Astrocyte of the cerebellum (primary cell): ENCODE data around the gene CXCL5.
"Not testable (repeated sequence)": the region's sequence is repeated elsewhere in the genome, so short reads cannot be mapped to it uniquely, and the experiment has no call there.

Experiments
- DNase-seq: peaks from one replicate; pipeline ENCODE4 v3.0.0-alpha.2; 2011; ENCODE audit warnings: low read depth
- H3K4me3 ChIP-seq: 2 replicates; pipeline ENCODE4 v1.5.1; 2011; ENCODE audit warnings: mild to moderate bottlenecking, low read depth, low read length, moderate library complexity
- in situ Hi-C: cut with HindIII; loops from 2 replicates; pipeline ENCODE4 v1.10.0; 2017; ENCODE audit warnings: low sequenced_read_pairs
- TF ChIP-seq, protein P1 (sequence below): IDR thresholded peaks from 2 replicates; pipeline ENCODE4 v1.5.1; 2012; ENCODE audit warnings: low read length, low read depth, moderate library complexity, mild to moderate bottlenecking; ENCODE audit errors: missing control alignments

The CXCL5 gene

DNA sequence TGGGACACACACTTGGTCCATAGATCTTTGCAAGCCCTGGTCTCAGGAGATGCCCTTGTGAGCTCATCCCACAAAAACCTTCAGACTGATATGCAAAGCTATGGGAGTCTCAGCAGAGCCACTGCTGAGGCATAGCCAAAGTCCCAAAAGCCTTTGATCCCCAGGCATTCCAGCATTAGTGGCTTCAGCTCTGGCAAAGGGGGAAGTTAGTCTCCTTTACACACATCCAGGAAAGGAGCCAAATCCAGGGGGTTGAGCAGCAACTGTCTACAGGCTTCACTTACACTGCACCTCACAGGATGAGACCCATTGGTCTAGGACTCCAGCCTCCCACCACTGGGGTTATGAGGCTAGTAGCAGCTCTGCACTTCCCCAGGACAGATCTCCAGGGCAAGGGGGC lies 30.6 kb downstream of the CXCL5 start:
- in situ Hi-C loops = no loop called here
- no peak for DNase-seq
- no peak overlapping the region for H3K4me3 ChIP-seq
- TF ChIP-seq, protein P1, sequence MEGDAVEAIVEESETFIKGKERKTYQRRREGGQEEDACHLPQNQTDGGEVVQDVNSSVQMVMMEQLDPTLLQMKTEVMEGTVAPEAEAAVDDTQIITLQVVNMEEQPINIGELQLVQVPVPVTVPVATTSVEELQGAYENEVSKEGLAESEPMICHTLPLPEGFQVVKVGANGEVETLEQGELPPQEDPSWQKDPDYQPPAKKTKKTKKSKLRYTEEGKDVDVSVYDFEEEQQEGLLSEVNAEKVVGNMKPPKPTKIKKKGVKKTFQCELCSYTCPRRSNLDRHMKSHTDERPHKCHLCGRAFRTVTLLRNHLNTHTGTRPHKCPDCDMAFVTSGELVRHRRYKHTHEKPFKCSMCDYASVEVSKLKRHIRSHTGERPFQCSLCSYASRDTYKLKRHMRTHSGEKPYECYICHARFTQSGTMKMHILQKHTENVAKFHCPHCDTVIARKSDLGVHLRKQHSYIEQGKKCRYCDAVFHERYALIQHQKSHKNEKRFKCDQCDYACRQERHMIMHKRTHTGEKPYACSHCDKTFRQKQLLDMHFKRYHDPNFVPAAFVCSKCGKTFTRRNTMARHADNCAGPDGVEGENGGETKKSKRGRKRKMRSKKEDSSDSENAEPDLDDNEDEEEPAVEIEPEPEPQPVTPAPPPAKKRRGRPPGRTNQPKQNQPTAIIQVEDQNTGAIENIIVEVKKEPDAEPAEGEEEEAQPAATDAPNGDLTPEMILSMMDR = no peak

DNA sequence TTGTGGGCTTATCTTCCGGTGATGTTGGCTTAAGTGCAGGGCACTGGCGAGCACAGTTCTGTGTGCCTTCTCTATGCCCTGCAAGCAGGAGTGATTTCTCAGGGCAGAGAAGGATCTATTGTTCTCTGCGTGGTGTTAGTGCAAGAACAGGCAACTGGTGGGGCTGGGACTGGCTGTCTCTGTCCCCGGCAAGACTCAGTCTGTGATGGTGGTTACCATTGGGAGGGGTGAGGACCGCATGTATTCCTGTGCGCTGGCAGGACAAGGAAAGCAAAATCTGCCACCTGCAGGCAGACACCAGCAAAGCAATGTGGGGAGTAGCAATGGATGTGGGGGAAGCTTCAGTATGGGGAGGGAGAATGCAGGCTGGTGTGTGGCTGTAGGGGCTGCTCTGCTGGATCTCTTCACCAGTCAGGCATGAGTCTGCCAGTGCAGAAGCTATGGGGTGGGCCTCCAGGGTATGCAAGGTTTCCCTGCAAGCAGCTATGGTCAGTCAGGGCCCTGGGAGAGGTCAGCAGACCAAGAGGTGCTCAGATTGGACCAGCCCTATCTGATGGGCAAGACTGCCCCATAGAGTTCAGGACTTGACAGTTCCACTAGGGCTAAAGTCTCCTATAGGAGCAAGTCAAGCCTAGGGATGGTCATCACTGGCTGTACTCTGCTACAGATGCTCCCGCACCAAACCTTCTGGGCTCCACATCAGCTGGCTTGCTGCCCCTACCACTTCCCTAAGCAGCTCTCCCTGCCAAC lies 33.4 kb downstream of the CXCL5 start:
- in situ Hi-C loops = no loop called here
- DNase-seq = no peak
- TF ChIP-seq, protein P1 = no peak
- H3K4me3 ChIP-seq = no peak overlapping the region

DNA sequence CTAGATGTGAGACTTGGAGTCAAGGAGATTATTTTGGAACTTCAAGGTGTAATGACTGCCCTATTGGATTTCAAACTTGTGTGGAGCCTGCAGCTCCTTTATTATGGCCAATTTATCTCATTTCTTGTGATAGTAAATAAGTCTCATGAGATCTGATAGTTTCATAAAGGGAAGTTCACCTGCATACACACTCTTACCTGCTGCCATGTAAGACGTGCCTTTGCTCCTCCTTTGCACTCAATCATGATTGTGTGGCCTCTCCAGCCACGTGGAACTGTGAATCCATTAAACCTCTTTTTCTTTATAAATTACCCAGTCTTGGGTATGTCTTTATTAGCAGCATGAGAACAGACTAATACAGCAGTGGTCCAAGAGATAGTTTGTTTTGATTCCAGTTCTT lies 35.8 kb downstream of the CXCL5 start:
- no peak for DNase-seq
- in situ Hi-C loops = no loop called here
- no peak overlapping the region for H3K4me3 ChIP-seq
- TF ChIP-seq, protein P1 = no peak

DNA sequence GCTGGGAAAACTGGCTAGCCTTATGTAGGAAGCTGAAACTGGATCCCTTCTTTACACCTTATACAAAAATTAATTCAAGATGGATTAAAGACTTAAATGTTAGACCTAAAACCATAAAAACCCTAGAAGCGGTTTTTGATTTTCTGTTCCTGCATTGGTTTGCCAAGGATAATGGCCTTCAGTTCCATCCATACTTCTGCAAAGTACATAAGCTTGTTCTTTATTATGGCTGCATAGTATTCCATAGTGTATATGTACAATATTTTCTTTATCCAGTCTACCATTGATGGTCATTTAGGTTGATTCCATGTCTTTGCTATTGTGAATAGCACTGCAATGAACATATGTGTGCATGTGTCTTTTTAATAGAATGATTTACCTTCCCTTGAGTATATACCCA lies 39.4 kb downstream of the CXCL5 start:
- in situ Hi-C loops = not testable (repeated sequence)

DNA sequence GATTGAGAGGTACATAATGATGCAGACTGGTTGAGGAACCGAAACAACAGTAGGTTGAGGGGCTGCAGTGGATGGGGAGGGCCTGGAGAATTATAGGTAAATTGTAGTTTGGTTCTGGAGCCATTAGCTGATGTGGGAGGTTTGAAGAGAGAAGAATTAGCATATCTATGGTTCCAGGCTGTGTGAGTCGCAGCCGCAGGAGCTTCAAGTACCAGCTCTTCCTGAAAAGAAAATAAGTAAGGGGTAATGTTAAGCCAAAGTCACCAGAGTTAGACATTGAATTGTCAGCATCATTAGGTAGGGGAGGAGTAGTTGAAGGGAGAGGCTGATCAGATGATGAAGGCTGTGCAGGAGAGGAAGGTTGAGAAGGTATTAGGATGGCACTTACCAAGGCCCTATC lies 46.1 kb downstream of the CXCL5 start:
- TF ChIP-seq, protein P1 = no peak
- H3K4me3 ChIP-seq = no peak overlapping the region
- in situ Hi-C loops = no loop called here
- no peak for DNase-seq

More for the DNA sequence above, 39.4 kb downstream of the CXCL5 start:
- H3K4me3 ChIP-seq, DNase-seq: not testable (repeated sequence)

DNA sequence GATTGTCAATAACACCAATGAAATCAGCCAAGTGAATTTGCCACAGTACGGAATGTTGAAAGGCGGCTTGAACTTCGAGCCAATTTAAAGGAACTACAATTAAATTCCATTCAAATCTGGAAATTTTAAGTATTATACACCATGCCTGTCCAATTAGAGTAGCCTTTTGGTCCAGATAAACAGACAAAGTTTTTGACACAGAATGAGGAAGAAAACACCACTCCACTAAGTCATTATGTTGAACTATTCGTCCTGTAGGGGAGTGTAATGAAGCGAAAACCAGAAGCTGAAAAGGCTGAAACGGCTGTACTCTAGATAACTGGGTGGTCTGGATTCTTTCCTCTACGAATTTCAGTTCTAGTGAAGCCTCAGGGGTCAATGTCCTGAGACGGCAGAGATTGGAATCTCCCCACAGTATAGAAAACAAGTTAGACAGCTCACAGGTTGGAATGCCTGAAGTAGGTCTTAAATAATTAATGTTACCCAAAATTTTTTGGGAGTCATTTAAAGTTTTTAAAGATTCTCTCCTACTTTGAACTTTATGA lies 48.0 kb downstream of the CXCL5 start:
- DNase-seq, in situ Hi-C loops: not testable (repeated sequence)

DNA sequence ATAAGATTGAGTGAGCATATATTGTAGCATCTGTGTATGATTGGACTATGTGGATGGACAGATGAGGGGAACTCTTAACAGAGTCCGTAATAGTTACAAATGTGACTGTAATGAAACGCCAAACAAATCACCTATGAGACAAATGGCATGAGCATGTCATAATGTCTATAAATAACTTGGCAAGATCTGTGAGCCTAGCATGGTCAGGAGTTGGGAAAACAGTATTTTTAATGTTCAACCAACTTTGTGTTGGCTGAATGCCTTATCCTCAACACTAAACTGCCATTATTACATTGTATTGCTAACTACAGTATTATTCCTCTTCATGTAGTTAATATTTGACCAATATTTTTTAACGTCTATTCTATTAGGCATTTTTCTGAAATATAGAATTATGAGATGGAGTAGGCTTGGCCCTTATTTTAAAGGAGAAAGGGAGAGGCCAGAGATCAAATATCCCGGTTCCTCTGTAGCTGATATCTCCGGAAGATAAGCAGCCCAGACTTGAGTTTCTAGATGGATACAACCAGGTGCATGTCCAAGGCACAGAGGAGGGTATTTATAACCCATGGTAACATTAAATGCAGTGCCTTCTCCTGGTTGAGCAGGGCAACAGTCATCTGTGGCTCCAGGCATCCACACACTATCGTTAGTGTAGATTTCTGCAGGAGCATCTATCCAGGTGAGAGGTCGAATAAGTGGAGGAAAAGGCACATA lies 49.3 kb downstream of the CXCL5 start:
- DNase-seq = no peak

More for the DNA sequence above, 48.0 kb downstream of the CXCL5 start:
- not testable (repeated sequence) for H3K4me3 ChIP-seq

More for the DNA sequence above, 49.3 kb downstream of the CXCL5 start:
- TF ChIP-seq, protein P1 = no peak
- H3K4me3 ChIP-seq = no peak overlapping the region
- in situ Hi-C loops = no loop called here
